GM18868 (cell line): ENCODE results near the gene KLHL40.
"Not testable (repeated sequence)": the region's sequence is repeated elsewhere in the genome, so short reads cannot be mapped to it uniquely, and the experiment has no call there.

Experiments used
- ATAC-seq: cut with Tn5 transposase; IDR thresholded peaks from one replicate; pipeline ENCODE4 v1.9.1; 2021; ENCODE audit warnings: mild to moderate bottlenecking, moderate library complexity; ENCODE audit not compliant: unreplicated experiment

KLHL40 gene

GRCh38 chr3:42714171-42714852 lies 29.0 kb downstream of the KLHL40 start:
- no peak for ATAC-seq

DNA sequence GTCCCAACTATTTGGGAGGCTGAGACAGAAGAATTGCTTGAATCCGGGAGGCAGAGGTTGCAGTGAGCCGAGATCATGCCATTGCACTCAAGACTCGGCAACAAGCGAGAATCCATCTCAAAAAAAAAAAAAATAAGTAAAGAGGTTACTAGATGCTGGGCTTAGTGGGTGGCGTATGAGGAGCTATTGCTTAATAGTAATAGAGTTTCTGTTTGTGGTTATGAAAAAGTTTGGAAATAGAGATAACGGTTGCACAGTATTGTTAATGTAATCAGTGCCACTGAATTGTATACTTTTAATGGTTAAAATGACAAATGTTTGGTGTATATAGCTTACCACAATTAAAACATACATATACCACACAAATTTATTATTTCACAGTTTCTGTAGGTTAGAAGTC lies 32.0 kb downstream of the KLHL40 start:
- ATAC-seq: no peak

DNA sequence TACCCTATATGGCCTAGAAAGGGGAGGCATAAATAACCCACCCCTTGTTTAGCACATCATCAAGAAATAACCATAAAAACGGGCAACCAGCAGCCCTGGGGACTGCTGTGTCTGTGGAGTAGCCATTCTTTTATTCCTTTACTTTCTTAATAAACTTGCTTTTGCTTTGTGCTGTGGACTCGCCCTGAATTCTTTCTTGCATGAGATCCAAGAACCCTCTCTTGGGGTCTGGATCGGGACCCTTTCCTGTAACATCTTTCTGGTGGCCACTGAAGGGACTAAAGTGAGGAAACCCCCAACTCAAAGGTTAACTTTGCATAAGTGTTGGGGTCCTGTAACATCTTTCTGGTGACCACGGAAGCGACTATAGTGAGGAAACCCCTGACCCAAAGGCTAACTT lies 33.0 kb downstream of the KLHL40 start:
- no peak for ATAC-seq

DNA sequence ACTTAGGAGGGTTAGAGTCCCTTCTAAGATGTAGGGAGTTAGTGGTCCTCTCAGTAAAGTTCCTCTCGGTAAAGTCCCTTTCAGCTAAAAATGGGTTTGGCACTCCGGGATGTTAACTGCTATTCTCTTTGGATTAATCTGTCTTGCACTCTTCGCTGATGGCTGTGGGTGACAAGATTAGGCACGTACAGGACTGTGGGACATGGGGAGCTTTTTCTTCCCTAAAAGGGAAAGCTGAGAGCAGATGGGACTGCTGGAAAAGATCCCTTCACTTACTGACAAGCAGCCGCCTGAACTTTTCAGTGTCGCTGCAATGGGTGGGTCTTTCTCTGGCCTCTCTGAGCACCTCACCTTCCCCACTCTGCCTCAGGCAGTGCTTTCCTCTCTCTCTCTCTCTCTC lies 33.7 kb downstream of the KLHL40 start:
- ATAC-seq: no peak

DNA sequence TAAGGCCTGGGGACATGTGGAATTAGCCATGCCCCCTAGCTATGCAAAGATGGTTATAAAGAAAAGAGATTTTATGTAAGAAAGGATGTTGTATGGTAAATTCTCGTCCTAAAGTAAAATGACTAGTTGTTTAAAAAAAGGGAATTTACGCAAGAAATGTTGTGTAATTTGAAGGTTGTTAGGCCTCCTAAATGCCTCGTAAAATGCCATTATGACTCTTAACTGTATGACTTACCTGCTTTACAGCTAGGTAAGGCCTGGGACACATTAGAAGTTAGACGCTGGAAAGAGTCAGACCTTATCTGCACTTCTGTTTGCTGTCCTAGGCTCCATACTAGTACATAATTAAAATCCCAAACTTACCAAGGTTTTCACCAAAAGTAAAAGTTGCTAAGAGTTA lies 34.8 kb downstream of the KLHL40 start:
- ATAC-seq: no peak

GRCh38 chr3:42721690-42722089 lies 36.4 kb downstream of the KLHL40 start:
- no peak for ATAC-seq

DNA sequence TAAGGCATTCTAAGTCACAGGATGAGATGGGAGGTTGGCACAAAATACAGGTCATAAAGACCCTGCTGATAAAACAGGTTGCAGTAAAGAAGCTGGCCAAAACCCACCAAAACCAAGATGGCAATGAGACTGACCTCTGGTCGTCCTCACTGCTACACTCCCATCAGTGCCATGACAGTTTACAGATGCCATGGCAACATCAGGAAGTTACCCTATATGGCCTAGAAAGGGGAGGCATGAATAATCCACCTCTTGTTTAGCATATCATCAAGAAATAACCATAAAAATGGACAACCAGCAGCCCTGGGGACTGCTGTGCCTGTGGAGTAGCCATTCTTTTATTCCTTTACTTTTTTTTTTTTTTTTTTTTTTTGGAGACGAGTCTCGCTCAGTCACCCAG lies 37.1 kb downstream of the KLHL40 start:
- not testable (repeated sequence) for ATAC-seq

GRCh38 chr3:42723219-42723618 lies 37.9 kb downstream of the KLHL40 start:
- ATAC-seq: no peak

GRCh38 chr3:42725454-42725853 lies 40.1 kb downstream of the KLHL40 start:
- no peak for ATAC-seq

DNA sequence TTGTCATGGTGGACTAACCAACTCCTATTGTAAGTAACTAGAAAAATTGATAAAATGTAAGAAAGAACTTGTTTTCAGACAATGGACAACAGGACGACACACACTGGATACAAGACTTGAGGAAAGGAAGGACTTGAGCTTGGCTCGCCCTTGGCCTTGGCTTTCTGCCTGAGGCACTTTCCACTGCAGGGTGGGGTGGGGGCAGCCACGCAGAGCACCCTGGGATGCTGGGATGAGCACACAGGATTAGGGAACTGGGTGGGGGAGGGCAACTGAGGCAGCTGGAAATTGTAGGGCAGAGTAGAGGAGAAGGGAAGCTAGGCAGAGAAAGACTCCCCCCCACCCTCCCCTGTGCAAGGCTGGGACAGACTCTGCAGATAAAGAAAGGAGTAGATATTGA lies 42.7 kb downstream of the KLHL40 start:
- no peak for ATAC-seq

DNA sequence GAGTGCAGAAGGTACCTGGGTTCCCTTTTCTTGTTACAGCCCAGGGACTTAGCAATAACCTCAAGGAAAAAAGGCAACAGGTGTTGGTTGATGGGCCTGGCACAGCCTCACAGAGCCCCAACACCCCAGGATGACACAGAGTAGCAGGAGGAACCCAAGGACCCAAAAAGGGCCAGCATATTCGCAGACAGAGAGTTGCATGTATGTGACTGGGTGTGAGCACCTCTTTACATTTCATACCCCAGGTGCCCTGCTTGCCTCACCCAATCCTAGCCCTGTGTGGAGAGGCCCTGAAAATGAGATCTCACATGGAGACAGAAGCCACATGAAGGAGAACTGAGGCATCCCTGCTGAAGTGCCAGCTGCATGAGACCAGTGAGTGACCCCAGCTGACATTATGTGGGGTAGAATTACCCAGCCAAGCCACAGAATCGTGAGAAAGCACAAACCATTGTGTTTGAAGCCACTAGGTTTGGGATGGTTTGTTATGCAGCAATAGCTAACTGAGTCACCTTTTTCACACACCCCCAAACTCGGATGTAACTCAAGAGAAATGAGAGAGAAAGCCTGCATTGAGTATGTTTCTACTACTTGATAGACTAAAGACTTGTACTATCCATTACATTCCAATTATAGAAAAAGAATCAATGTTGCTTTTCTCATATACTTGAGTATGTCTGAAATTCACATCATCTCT lies 43.5 kb downstream of the KLHL40 start:
- ATAC-seq: no peak

GRCh38 chr3:42729404-42730145 lies 44.2 kb downstream of the KLHL40 start:
- ATAC-seq: no peak

GRCh38 chr3:42730294-42730693 lies 45.0 kb downstream of the KLHL40 start:
- no peak for ATAC-seq

- no peak for ATAC-seq
Observed at GRCh38 chr3:42730706-42731420, 45.5 kb downstream of the KLHL40 start.

DNA sequence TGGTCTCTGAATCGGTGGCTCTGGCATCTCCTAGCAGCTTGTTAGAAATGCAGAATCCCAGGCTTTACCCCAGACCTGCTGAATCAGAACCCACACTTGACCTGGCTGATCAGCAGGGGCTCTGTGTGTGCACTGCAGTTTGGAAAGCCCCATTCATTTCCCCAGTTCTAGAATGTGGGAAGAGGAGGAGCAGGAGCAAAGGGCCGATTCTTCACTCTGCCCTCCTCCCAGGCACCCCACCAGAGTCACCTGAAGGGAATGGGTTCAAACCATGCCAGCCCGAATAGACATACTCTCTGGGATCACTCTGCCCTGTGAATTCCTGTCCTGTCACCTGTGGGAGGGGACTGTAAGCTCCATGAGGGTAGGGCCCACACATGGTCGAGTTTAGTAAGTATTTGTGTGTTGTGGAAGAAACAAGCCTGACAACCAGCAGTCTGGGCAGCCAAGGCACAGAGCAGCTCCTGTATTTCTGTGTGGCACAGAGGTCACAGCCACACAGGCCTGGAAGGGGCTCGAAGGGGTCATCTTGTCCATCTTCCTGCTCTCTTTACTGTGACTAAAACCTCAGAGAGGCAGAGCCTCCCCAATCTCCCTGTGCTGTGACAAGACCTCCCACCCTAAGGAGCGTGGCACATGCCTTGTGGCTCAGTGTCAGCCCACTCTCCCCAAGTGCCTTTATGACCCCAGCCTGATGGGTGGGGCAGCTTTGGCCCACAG lies 46.3 kb downstream of the KLHL40 start:
- no peak for ATAC-seq

- ATAC-seq: no peak
Observed at GRCh38 chr3:42732196-42732828, 47.0 kb downstream of the KLHL40 start.

GRCh38 chr3:42732829-42733459 lies 47.6 kb downstream of the KLHL40 start:
- no peak for ATAC-seq

DNA sequence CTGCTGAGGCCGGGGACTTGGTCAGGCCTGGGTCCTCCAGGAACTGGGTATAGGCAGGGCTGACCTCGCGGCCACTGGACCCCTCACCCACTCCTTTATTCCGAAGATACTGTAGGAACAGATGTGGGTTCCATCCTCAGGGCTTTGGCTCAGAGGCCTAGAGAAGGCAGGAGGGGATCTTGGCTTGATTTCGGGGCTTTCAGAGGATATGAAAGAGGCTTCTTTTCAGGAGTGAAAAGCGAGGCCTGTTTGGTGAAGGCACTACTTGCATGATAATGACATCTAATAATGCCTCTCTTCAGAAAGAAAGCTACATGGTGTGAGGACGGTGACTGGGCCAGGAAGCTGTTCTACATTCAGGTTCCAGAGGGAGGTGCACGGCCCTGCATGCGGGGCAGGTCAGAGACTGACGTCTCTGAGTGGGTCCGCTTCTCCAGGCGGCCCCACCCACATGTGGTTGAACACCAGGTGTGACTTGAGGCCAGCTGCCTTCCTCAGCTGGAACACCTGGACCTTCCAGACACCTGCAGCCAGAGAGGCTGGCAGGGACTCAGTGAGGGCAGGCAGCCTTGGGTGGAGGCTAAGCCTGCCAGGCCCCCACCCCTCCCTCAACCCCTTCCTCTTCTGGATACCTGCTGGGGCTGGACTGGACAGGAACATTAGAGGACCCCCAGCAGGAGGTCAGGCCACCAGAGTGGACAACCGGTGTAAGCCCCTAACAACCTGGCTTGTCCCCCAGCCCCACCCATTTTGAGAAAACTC lies 48.3 kb downstream of the KLHL40 start:
- no peak for ATAC-seq

DNA sequence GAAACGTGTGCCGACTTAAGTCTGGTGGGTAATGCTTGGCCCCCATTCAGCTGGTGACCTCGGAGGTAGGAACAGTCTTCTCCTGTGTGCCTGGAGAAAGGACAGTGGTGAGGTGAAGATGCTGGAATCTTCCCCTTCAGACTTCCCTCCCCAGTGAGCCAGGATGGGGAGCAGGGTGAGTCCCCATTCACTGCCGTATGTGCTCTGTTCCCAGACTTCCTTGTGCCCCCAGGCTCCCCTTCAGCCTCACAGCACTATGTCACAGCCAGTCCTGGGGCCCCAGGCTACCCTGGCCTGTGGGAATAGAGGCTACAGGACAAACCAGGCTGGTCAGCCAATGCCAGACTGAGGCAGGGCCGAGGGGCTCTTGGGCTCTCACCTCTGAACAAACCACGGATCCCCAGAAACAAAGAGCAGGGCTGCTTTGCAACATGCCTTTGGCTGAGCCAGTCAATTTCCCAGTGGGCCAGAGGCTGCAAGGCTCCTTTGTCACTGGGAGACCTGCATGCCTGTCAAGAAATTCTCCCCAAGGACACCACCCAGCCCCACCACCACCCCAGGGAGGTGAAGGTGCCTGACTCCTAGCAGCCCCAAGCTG lies 49.0 kb downstream of the KLHL40 start:
- ATAC-seq: no peak
